Heart left ventricle (tissue), 13 donors: ENCODE data around the gene ZP4.

ENCODE experiments used
- POLR2A ChIP-seq, 2 donors: fragments of 450-650 bp; IDR thresholded peaks; one replicate each; pipeline ENCODE4 v1.6.1; 2017; ENCODE audit warnings: antibody characterized with exemption in 2 of 2, mild to moderate bottlenecking in 2 of 2, moderate library complexity in 2 of 2
- TF ChIP-seq, protein P1 (sequence below), 12 donors: fragments of 200-600 bp; sonication (generic) in 4 of 12; IDR thresholded peaks; one replicate each; pipeline versions ENCODE4 v1.5.0 to v1.8.0; 2018 to 2022; ENCODE audit warnings: antibody characterized with exemption in 12 of 12, mild to moderate bottlenecking in 5 of 12
- donor health status: ischemic (EF 13 %, LVEDD 7.1; RV severe dilation, severe dysfunction).
- donor health status: DM: no; HTN: yes; CAD: no.
- donor health status: DM: no; HTN: no; CAD: no.
- donor health status: ischemic (EF 25% LVEDD 6.9; RV normal size, moderate dysfunction).
- donor health status: ischemic (EF 25% LVEDD 5.7; RV mildly dilated, moderate dysfunction).
- donor health status: ischemic (EF 35%, LVEDD 5.7; RV mildly dilated, moderate dysfunction).
- donor health status: nonischemic (EF 11% LVEDD 7.7; RV severe dilation, severe dysfunction).
- donor health status: DM: yes; HTN: yes; CAD: no.
- donor health status: PGD.
- donor health status: ischemic (EF 29% LVEDD 5.4; RV normal size, mild dysfunction).
- donor health status: nonischemic (EF 23%, LVEDD 6.1; RV moderate dilation, normal function).

DNA sequence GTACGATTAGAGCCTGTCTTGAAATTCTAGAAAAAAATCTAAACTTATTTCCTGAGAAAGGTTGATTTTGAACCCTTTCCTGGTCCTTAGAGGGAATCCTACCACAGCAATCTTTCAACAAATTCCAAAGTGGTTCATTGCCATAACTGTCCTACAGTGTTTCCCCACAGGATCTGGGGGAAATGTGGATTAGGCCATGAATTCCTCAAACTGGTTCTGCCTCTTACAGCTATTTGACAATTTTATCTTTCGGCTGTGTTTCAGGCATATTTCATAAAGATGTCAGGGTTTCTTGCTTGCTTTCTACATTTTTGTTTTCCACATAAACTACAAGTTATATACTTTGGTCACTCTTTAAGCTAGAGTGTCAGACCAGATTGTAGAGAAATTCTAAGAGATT, 544 bp upstream of the ZP4 start:
- TF ChIP-seq, protein P1, sequence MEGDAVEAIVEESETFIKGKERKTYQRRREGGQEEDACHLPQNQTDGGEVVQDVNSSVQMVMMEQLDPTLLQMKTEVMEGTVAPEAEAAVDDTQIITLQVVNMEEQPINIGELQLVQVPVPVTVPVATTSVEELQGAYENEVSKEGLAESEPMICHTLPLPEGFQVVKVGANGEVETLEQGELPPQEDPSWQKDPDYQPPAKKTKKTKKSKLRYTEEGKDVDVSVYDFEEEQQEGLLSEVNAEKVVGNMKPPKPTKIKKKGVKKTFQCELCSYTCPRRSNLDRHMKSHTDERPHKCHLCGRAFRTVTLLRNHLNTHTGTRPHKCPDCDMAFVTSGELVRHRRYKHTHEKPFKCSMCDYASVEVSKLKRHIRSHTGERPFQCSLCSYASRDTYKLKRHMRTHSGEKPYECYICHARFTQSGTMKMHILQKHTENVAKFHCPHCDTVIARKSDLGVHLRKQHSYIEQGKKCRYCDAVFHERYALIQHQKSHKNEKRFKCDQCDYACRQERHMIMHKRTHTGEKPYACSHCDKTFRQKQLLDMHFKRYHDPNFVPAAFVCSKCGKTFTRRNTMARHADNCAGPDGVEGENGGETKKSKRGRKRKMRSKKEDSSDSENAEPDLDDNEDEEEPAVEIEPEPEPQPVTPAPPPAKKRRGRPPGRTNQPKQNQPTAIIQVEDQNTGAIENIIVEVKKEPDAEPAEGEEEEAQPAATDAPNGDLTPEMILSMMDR (IDR thresholded peaks at IDR 0.05): no peak
- no peak for TF ChIP-seq POLR2A (IDR thresholded peaks at IDR 0.05)
